Endodermal cell (in vitro differentiated cells): ENCODE results near the gene JAZF1. TPM values are rescaled to one million over a fixed set of nuclear protein-coding genes. Genes with fewer than 3 reads are reported as not detected.

Source experiments
- DNase-seq: peaks from one replicate; pipeline ENCODE4 v3.0.0-alpha.2; 2017
- H3K27ac ChIP-seq: 2 replicates; pipeline ENCODE4 v1.5.1; 2013; ENCODE audit warnings: mild to moderate bottlenecking, low read depth, low read length, moderate library complexity
- H3K27me3 ChIP-seq: 2 replicates; pipeline ENCODE4 v1.6.1; 2013; ENCODE audit warnings: mild to moderate bottlenecking, low read length, moderate library complexity; ENCODE audit not compliant: insufficient read depth, control insufficient read depth, poor library complexity, severe bottlenecking
- H3K36me3 ChIP-seq: 2 replicates; pipeline ENCODE4 v1.7.0; 2013; ENCODE audit warnings: mild to moderate bottlenecking, low read length, moderate library complexity; ENCODE audit not compliant: control insufficient read depth, insufficient read depth
- H3K4me1 ChIP-seq: one replicate; pipeline ENCODE4 v1.7.0; 2013; ENCODE audit warnings: low read length; ENCODE audit not compliant: control insufficient read depth, insufficient read depth
- H3K4me3 ChIP-seq: 2 replicates; pipeline ENCODE4 v1.5.1; 2013; ENCODE audit warnings: mild to moderate bottlenecking, low read length, moderate library complexity
- H3K9ac ChIP-seq: 2 replicates; pipeline ENCODE4 v1.6.1; 2013; ENCODE audit warnings: mild to moderate bottlenecking, low read length, moderate library complexity; ENCODE audit not compliant: poor library complexity, severe bottlenecking; ENCODE audit errors: extremely low read depth
- H3K9me3 ChIP-seq: 2 replicates; pipeline ENCODE4 v1.6.1; 2013; ENCODE audit warnings: mild to moderate bottlenecking, low read length, moderate library complexity; ENCODE audit not compliant: control insufficient read depth
- H3K27ac Mint-ChIP-seq: 2 replicates; pipeline ENCODE4 v1.8.0; 2020; ENCODE audit warnings: mixed read lengths
- H3K27me3 Mint-ChIP-seq: 2 replicates; pipeline ENCODE4 v1.8.0; 2021; ENCODE audit warnings: mild to moderate bottlenecking, mixed read lengths; ENCODE audit not compliant: insufficient read depth
- H3K36me3 Mint-ChIP-seq: 2 replicates; pipeline ENCODE4 v1.8.0; 2020; ENCODE audit warnings: low read depth, mixed read lengths
- H3K4me1 Mint-ChIP-seq: 2 replicates; pipeline ENCODE4 v1.8.0; 2020; ENCODE audit warnings: mixed read lengths
- H3K4me3 Mint-ChIP-seq: 2 replicates; pipeline ENCODE4 v1.8.0; 2020; ENCODE audit warnings: mild to moderate bottlenecking, moderate library complexity, mixed read lengths
- H3K9me3 Mint-ChIP-seq: 2 replicates; pipeline ENCODE4 v1.8.0; 2020; ENCODE audit warnings: mild to moderate bottlenecking, mixed read lengths
- CTCF ChIP-seq: fragments of 200-600 bp; sonication (generic); conservative IDR thresholded peaks from 2 replicates; pipeline ENCODE4 v1.5.0; 2021; ENCODE audit warnings: antibody characterized with exemption, mild to moderate bottlenecking
- WGBS, 2 experiments: methylation state at CpG; one replicate each; pipeline versions ENCODE4 v1.1.5 to v1.1.7; 2013; ENCODE audit warnings: missing lambda C conversion rate in 2 of 2, mixed read lengths in 1 of 2; ENCODE audit not compliant: insufficient coverage in 1 of 2, insufficient read length in 1 of 2; 5-methylcytosine and 5-hydroxymethylcytosine counted together
- total RNA-seq, 2 donors: library from RNA; stranded (reverse); fragmentation: NEBNext Ultra II Directional in 1 of 2; extraction: Animal tissue kit (Norgen Biotek cat#: 25700) in 1 of 2; gene quantifications; 2 replicates in 1 of 2; 3 replicates in 1 of 2; pipeline ENCODE4 v1.2.1, GENCODE V29; 2021

Gene JAZF1
- total RNA-seq, 2 donors from 2014 or later: 18.3 to 33.6 TPM

- no peaks in the 10 kb centered on the region for H3K9me3 ChIP-seq
- peaks cover 13% of the 10 kb centered on the region for H3K27me3 Mint-ChIP-seq
- no peak overlapping the region for H3K27ac ChIP-seq
- DNase-seq: no peak
- H3K4me1 Mint-ChIP-seq: peaks cover 52% of the 10 kb centered on the region
- TF ChIP-seq CTCF: no peak
- H3K9me3 Mint-ChIP-seq: no peaks in the 10 kb centered on the region
- peaks cover 23% of the 10 kb centered on the region for H3K4me1 ChIP-seq
- 82 to 98% methylated on average over 5 of the region's 5 CpGs for WGBS, 2 experiments
- H3K9ac ChIP-seq: no peak overlapping the region
- peaks cover 17% of the 10 kb centered on the region for H3K27me3 ChIP-seq
- no peak overlapping the region for H3K27ac Mint-ChIP-seq
- no peaks in the 10 kb centered on the region for H3K36me3 Mint-ChIP-seq
- H3K4me3 ChIP-seq: peak overlapping the region; percentile 86
- no peaks in the 10 kb centered on the region for H3K36me3 ChIP-seq
- peak overlapping the region; percentile 76 for H3K4me3 Mint-ChIP-seq
These were observed 2.0 kb downstream of the JAZF1 start for GRCh38 chr7:28178599-28178998.

DNA sequence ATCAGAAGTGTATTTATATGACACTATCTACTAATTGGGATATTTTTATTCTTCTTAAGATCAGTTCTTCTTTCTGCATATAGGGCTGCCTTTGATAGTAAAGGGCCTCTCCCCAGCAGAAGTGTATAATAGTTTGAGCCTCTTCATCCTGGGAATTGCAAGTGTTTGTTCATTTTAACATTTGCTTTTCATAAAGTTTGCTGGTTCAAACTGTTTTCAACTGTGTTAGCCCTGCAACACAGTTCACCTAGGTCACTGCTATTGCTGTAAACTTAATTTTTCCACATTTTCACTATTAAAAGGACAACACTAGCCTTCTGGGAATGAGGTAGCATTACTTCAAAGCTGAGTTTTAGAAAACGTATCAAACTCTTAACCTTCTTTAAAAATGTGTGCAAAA lies 2.8 kb downstream of the JAZF1 start:
- no peak overlapping the region for H3K27ac Mint-ChIP-seq
- Histone ChIP-seq H3K36me3 (no peaks in the 10 kb centered on the region), H3K9me3 (no peaks in the 10 kb centered on the region), H3K4me1 (peaks cover 27% of the 10 kb centered on the region), H3K27ac (no peak overlapping the region), H3K27me3 (peaks cover 10% of the 10 kb centered on the region), H3K9ac (no peak overlapping the region), H3K4me3 (no peak overlapping the region)
- TF ChIP-seq CTCF: no peak
- DNase-seq: no peak
- no peaks in the 10 kb centered on the region for H3K9me3 Mint-ChIP-seq
- H3K27me3 Mint-ChIP-seq: peaks cover 8% of the 10 kb centered on the region
- H3K4me1 Mint-ChIP-seq: peaks cover 57% of the 10 kb centered on the region
- no peak overlapping the region for H3K4me3 Mint-ChIP-seq
- H3K36me3 Mint-ChIP-seq: peaks cover 1% of the 10 kb centered on the region
- 83% methylated on average over 1 of the region's 1 CpG; no CpG with 5 or more reads in 1 of the 2 experiments for WGBS, 2 experiments

DNA sequence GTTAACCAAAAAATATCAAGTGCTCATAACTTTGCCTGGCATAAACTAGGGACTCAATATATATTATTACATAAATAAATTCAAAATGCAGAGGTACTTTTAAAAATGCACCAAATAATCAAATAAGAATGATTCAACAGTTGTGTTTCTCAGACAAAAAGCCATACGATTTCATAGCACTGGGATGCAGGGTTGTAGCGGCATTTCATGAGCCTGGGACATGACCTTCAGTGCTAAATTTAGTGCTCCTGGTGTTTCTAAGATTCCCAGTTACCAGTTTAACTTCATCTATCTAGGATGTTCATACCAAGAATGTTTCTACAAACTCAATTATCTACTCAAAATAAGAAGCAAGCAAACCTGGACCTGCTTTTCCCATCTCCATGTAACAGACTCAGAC lies 4.0 kb downstream of the JAZF1 start:
- no peaks in the 10 kb centered on the region for H3K36me3 ChIP-seq
- H3K27me3 ChIP-seq: no peaks in the 10 kb centered on the region
- no peak overlapping the region for H3K9ac ChIP-seq
- no peak for TF ChIP-seq CTCF
- no peak for DNase-seq
- peaks cover 1% of the 10 kb centered on the region for H3K36me3 Mint-ChIP-seq
- H3K27ac Mint-ChIP-seq: no peak overlapping the region
- 85 to 92% methylated on average over 2 of the region's 2 CpGs for WGBS, 2 experiments
- H3K4me3 Mint-ChIP-seq: no peak overlapping the region
- peaks cover 3% of the 10 kb centered on the region for H3K27me3 Mint-ChIP-seq
- H3K9me3 Mint-ChIP-seq: no peaks in the 10 kb centered on the region
- peaks cover 56% of the 10 kb centered on the region for H3K4me1 Mint-ChIP-seq
- H3K27ac ChIP-seq: no peak overlapping the region
- peaks cover 28% of the 10 kb centered on the region for H3K4me1 ChIP-seq
- no peak overlapping the region for H3K4me3 ChIP-seq
- no peaks in the 10 kb centered on the region for H3K9me3 ChIP-seq
